Endodermal cell (in vitro differentiated cells): ENCODE measurements around the gene ABCF3. TPM values are rescaled to one million over a fixed set of nuclear protein-coding genes. Genes with fewer than 3 reads are reported as not detected.
"Not testable (repeated sequence)": the region's sequence is repeated elsewhere in the genome, so short reads cannot be mapped to it uniquely, and the experiment has no call there.

ENCODE experiments used
- DNase-seq: peaks from one replicate; pipeline ENCODE4 v3.0.0-alpha.2; 2017
- H3K27ac ChIP-seq: 2 replicates; pipeline ENCODE4 v1.5.1; 2013; ENCODE audit warnings: mild to moderate bottlenecking, low read depth, low read length, moderate library complexity
- H3K27me3 ChIP-seq: 2 replicates; pipeline ENCODE4 v1.6.1; 2013; ENCODE audit warnings: mild to moderate bottlenecking, low read length, moderate library complexity; ENCODE audit not compliant: insufficient read depth, control insufficient read depth, poor library complexity, severe bottlenecking
- H3K36me3 ChIP-seq: 2 replicates; pipeline ENCODE4 v1.7.0; 2013; ENCODE audit warnings: mild to moderate bottlenecking, low read length, moderate library complexity; ENCODE audit not compliant: control insufficient read depth, insufficient read depth
- H3K4me1 ChIP-seq: one replicate; pipeline ENCODE4 v1.7.0; 2013; ENCODE audit warnings: low read length; ENCODE audit not compliant: control insufficient read depth, insufficient read depth
- H3K4me3 ChIP-seq: 2 replicates; pipeline ENCODE4 v1.5.1; 2013; ENCODE audit warnings: mild to moderate bottlenecking, low read length, moderate library complexity
- H3K9ac ChIP-seq: 2 replicates; pipeline ENCODE4 v1.6.1; 2013; ENCODE audit warnings: mild to moderate bottlenecking, low read length, moderate library complexity; ENCODE audit not compliant: poor library complexity, severe bottlenecking; ENCODE audit errors: extremely low read depth
- H3K9me3 ChIP-seq: 2 replicates; pipeline ENCODE4 v1.6.1; 2013; ENCODE audit warnings: mild to moderate bottlenecking, low read length, moderate library complexity; ENCODE audit not compliant: control insufficient read depth
- H3K27ac Mint-ChIP-seq: 2 replicates; pipeline ENCODE4 v1.8.0; 2020; ENCODE audit warnings: mixed read lengths
- H3K27me3 Mint-ChIP-seq: 2 replicates; pipeline ENCODE4 v1.8.0; 2021; ENCODE audit warnings: mild to moderate bottlenecking, mixed read lengths; ENCODE audit not compliant: insufficient read depth
- H3K36me3 Mint-ChIP-seq: 2 replicates; pipeline ENCODE4 v1.8.0; 2020; ENCODE audit warnings: low read depth, mixed read lengths
- H3K4me1 Mint-ChIP-seq: 2 replicates; pipeline ENCODE4 v1.8.0; 2020; ENCODE audit warnings: mixed read lengths
- H3K4me3 Mint-ChIP-seq: 2 replicates; pipeline ENCODE4 v1.8.0; 2020; ENCODE audit warnings: mild to moderate bottlenecking, moderate library complexity, mixed read lengths
- H3K9me3 Mint-ChIP-seq: 2 replicates; pipeline ENCODE4 v1.8.0; 2020; ENCODE audit warnings: mild to moderate bottlenecking, mixed read lengths
- CTCF ChIP-seq: fragments of 200-600 bp; sonication (generic); conservative IDR thresholded peaks from 2 replicates; pipeline ENCODE4 v1.5.0; 2021; ENCODE audit warnings: antibody characterized with exemption, mild to moderate bottlenecking
- WGBS, 2 experiments: methylation state at CpG; one replicate each; pipeline versions ENCODE4 v1.1.5 to v1.1.7; 2013; ENCODE audit warnings: missing lambda C conversion rate in 2 of 2, mixed read lengths in 1 of 2; ENCODE audit not compliant: insufficient coverage in 1 of 2, insufficient read length in 1 of 2; 5-methylcytosine and 5-hydroxymethylcytosine counted together
- total RNA-seq, 2 donors: library from RNA; stranded (reverse); fragmentation: NEBNext Ultra II Directional in 1 of 2; extraction: Animal tissue kit (Norgen Biotek cat#: 25700) in 1 of 2; gene quantifications; 2 replicates in 1 of 2; 3 replicates in 1 of 2; pipeline ENCODE4 v1.2.1, GENCODE V29; 2021

The ABCF3 gene
- total RNA-seq, 2 donors from 2014 or later = 57.6 to 57.8 TPM

DNA sequence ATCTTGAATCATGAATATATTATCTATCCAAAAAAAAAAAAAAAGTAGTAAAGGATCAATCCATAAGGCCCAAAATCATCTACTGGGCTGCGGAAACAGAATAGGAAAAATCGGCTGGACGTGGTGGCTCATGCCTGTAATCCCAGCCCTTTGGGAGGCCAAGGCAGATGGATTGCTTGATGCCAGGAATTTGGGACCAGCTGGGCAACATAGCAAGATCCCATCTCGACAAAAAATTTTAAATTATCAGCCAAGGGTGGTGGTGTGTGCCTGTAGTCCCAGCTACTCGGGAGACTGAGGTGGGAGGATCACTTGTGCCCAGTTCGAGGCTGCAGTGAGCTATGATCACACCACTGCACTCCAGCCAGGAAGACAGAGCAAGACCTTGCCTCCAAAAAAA lies 36.9 kb upstream of the ABCF3 start:
- no peak overlapping the region for H3K4me3 Mint-ChIP-seq
- H3K36me3 ChIP-seq = peaks cover 14% of the 10 kb centered on the region
- no peaks in the 10 kb centered on the region for H3K9me3 Mint-ChIP-seq
- H3K4me1 Mint-ChIP-seq = peaks cover 8% of the 10 kb centered on the region
- no peak for DNase-seq
- no peak overlapping the region for H3K9ac ChIP-seq
- H3K9me3 ChIP-seq = no peaks in the 10 kb centered on the region
- H3K27ac ChIP-seq = no peak overlapping the region
- H3K4me3 ChIP-seq = no peak overlapping the region
- H3K27me3 ChIP-seq = no peaks in the 10 kb centered on the region
- 84 to 91% methylated on average over 5 to 6 of the region's 6 CpGs for WGBS, 2 experiments
- no peaks in the 10 kb centered on the region for H3K4me1 ChIP-seq
- H3K27me3 Mint-ChIP-seq = no peaks in the 10 kb centered on the region
- peaks cover under 1% of the 10 kb centered on the region for H3K36me3 Mint-ChIP-seq
- no peak overlapping the region for H3K27ac Mint-ChIP-seq
- no peak for TF ChIP-seq CTCF

- H3K36me3 ChIP-seq, H3K4me3 Mint-ChIP-seq, H3K9me3 Mint-ChIP-seq, H3K27ac ChIP-seq, H3K4me3 ChIP-seq, H3K4me1 ChIP-seq, H3K9ac ChIP-seq, H3K27me3 ChIP-seq, H3K36me3 Mint-ChIP-seq, DNase-seq, H3K4me1 Mint-ChIP-seq, H3K27me3 Mint-ChIP-seq, H3K9me3 ChIP-seq: not testable (repeated sequence)
- WGBS, 2 experiments = 77 to 79% methylated on average over 5 to 6 of the region's 6 CpGs
- TF ChIP-seq CTCF = peak; percentile 62
- H3K27ac Mint-ChIP-seq = peak overlapping the region; percentile 17
Measured at GRCh38 chr3:184149770-184150169, 36.2 kb upstream of the ABCF3 start.

GRCh38 chr3:184154885-184155643 lies 30.9 kb upstream of the ABCF3 start, which contains the start of gene DVL3:
DVL3 (plus strand) TSS chr3:184155377; CDS start chr3:184155636, 259 bp downstream.
- Histone ChIP-seq H3K36me3 (peaks cover 3% of the 10 kb centered on the region), H3K4me1 (no peaks in the 10 kb centered on the region), H3K9me3 (no peaks in the 10 kb centered on the region), H3K9ac (peak within 1 kb of the TSS; percentile 75), H3K27ac (peak within 1 kb of the TSS; percentile 87), H3K4me3 (peak within 1 kb of the TSS; percentile 91), H3K27me3 (no peaks in the 10 kb centered on the region)
- no peak for TF ChIP-seq CTCF
- peak; percentile 84 for DNase-seq
- peak within 1 kb of the TSS; percentile 97 for H3K4me3 Mint-ChIP-seq
- peaks cover 2% of the 10 kb centered on the region for H3K36me3 Mint-ChIP-seq
- peak within 1 kb of the TSS; percentile 95 for H3K27ac Mint-ChIP-seq
- H3K4me1 Mint-ChIP-seq = peaks cover 11% of the 10 kb centered on the region
- no peaks in the 10 kb centered on the region for H3K9me3 Mint-ChIP-seq
- H3K27me3 Mint-ChIP-seq = no peaks in the 10 kb centered on the region
- WGBS, 2 experiments = 0 to 1% methylated on average over 9 to 84 of the region's 84 CpGs
